OCI-LY1 (cell line): ENCODE data around the gene MMP12.

Experiments
- EZH2 ChIP-seq: fragments of 200-600 bp; sonication (generic), shearing (Covaris generic); IDR thresholded peaks from 2 replicates; pipeline ENCODE4 v1.8.0; 2017; ENCODE audit warnings: borderline replicate concordance, mixed run types, mild to moderate bottlenecking, antibody characterized with exemption, low read length, moderate library complexity, mixed read lengths
- TF ChIP-seq, protein P1 (sequence below): fragments of 200-600 bp; sonication (generic), shearing (Covaris generic); IDR thresholded peaks from 2 replicates; pipeline ENCODE4 v1.5.1; 2017; ENCODE audit warnings: mild to moderate bottlenecking, antibody characterized with exemption, low read length, moderate library complexity, mixed read lengths

- TF ChIP-seq, protein P1, sequence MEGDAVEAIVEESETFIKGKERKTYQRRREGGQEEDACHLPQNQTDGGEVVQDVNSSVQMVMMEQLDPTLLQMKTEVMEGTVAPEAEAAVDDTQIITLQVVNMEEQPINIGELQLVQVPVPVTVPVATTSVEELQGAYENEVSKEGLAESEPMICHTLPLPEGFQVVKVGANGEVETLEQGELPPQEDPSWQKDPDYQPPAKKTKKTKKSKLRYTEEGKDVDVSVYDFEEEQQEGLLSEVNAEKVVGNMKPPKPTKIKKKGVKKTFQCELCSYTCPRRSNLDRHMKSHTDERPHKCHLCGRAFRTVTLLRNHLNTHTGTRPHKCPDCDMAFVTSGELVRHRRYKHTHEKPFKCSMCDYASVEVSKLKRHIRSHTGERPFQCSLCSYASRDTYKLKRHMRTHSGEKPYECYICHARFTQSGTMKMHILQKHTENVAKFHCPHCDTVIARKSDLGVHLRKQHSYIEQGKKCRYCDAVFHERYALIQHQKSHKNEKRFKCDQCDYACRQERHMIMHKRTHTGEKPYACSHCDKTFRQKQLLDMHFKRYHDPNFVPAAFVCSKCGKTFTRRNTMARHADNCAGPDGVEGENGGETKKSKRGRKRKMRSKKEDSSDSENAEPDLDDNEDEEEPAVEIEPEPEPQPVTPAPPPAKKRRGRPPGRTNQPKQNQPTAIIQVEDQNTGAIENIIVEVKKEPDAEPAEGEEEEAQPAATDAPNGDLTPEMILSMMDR: no peak
- TF ChIP-seq EZH2: no peak
These were observed 20.8 kb downstream of the MMP12 start for GRCh38 chr11:102853956-102854355.
